Smooth muscle cell (in vitro differentiated cells): Measurements from ENCODE around the gene BBS1. TPM values are rescaled to one million over a fixed set of nuclear protein-coding genes. Genes with fewer than 3 reads are reported as not detected.

ENCODE experiments used
- DNase-seq: peaks from one replicate; lab custom pipeline; 2025; ENCODE audit not compliant: unreplicated experiment; lab: John Stamatoyannopoulos, UW
- H2AFZ ChIP-seq: fragments of 200-600 bp; sonication (generic); 2 replicates; pipeline ENCODE4 v1.6.0; 2016; ENCODE audit warnings: antibody characterized with exemption, low read depth, mild to moderate bottlenecking
- H3F3A ChIP-seq: fragments of 200-600 bp; sonication (generic); 2 replicates; pipeline ENCODE4 v1.6.0; 2017; ENCODE audit warnings: antibody characterized with exemption, low read depth
- H3K27ac ChIP-seq: fragments of 200-600 bp; sonication (generic); 2 replicates; pipeline ENCODE4 v1.5.1; 2016; ENCODE audit warnings: low read depth, mild to moderate bottlenecking
- H3K27me3 ChIP-seq: fragments of 200-600 bp; sonication (generic); 2 replicates; pipeline ENCODE4 v1.6.1; 2016; ENCODE audit warnings: low read depth, mild to moderate bottlenecking
- H3K36me3 ChIP-seq: fragments of 200-600 bp; sonication (generic); 2 replicates; pipeline ENCODE4 v1.5.1; 2016; ENCODE audit warnings: low read depth
- H3K4me1 ChIP-seq: fragments of 200-600 bp; sonication (generic); 2 replicates; pipeline ENCODE4 v1.5.1; 2016; ENCODE audit warnings: low read depth
- H3K4me2 ChIP-seq: fragments of 200-600 bp; sonication (generic); 2 replicates; pipeline ENCODE4 v1.6.0; 2016; ENCODE audit warnings: mild to moderate bottlenecking
- H3K4me3 ChIP-seq: fragments of 200-600 bp; sonication (generic); 2 replicates; pipeline ENCODE4 v1.5.1; 2016; ENCODE audit warnings: mild to moderate bottlenecking
- H3K79me2 ChIP-seq: fragments of 200-600 bp; sonication (generic); 2 replicates; pipeline ENCODE4 v1.6.0; 2016; ENCODE audit warnings: low read depth, mild to moderate bottlenecking
- H3K9ac ChIP-seq: fragments of 200-600 bp; sonication (generic); 2 replicates; pipeline ENCODE4 v1.6.0; 2016; ENCODE audit warnings: low read depth
- H3K9me3 ChIP-seq: fragments of 200-600 bp; sonication (generic); replicated peaks from 2 replicates; pipeline ENCODE4 v1.5.1; 2016; ENCODE audit warnings: low read depth
- H4K20me1 ChIP-seq: fragments of 200-600 bp; sonication (generic); 2 replicates; pipeline ENCODE4 v1.6.0; 2016; ENCODE audit warnings: low read depth
- WGBS: methylation state at CpG from one replicate; pipeline ENCODE4 v1.1.7; 2016; ENCODE audit warnings: low lambda C conversion rate; 5-methylcytosine and 5-hydroxymethylcytosine counted together
- polyA plus RNA-seq: library from polyadenylated mRNA; unstranded; fragments of >200 nt; fragmentation: Nextera tagmentation; extraction: Ambion mirVana; gene quantifications from 2 replicates; pipeline ENCODE4 v1.2.1, GENCODE V29; 2016
- total RNA-seq: library from RNA; depleted of rRNA; stranded (reverse); fragments of >200 nt; gene quantifications from 2 replicates; pipeline ENCODE4 v1.2.3, GENCODE V29; 2014
- TF ChIP-seq, protein P1 (sequence below): fragments of 200-600 bp; sonication (generic); IDR thresholded peaks from 2 replicates; pipeline ENCODE4 v1.5.1; 2017; ENCODE audit warnings: borderline replicate concordance, mild to moderate bottlenecking, antibody characterized with exemption; ENCODE audit not compliant: insufficient read depth, poor library complexity, severe bottlenecking

The BBS1 gene
- total and polyA plus RNA-seq, 2 experiments from 2014 or later: 13.0 to 30.1 TPM

DNA sequence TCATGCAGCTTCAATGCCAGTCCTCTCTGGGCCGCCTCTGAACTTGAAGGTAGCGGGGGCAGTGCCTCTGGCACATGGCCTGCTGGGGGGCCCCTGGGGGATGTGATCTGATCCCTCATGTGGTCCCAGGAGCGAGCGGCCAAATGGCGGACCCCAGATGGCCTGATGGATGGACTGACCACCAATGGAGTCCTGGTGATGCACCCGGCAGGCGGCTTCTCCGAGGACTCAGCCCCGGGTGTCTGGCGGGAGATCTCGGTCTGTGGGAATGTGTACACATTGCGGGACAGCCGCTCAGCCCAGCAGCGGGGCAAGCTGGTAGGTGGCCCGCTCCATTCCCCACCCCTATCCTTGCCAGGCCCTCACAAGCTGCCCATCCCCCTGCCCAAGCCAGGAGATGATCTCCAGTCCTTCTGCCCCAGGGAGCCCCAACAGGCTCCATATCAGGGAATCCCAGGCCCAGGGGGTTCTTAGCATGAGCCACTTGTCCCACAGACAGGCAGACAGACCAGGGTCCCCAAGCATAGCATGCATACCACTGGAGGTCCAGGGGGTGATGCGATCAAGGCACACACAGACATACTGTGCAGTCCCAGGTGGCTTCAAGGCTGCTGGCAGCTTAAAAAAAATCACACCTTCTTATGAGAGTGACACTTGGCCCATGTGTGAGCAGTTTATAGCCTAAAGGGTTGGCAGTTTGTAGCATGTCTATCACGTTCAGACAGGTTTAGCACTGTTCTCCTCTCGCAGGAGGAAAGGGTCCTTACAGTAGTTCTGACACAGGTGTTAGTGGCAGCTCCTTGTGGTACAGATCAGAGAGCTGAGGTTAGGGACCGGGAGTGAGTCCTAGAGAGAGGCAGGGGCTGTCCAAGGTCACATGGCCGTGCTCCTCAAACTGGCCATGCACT lies 36.6 kb upstream of the BBS1 start:
- 99% methylated on average over 20 of the region's 20 CpGs for WGBS
- TF ChIP-seq, protein P1, sequence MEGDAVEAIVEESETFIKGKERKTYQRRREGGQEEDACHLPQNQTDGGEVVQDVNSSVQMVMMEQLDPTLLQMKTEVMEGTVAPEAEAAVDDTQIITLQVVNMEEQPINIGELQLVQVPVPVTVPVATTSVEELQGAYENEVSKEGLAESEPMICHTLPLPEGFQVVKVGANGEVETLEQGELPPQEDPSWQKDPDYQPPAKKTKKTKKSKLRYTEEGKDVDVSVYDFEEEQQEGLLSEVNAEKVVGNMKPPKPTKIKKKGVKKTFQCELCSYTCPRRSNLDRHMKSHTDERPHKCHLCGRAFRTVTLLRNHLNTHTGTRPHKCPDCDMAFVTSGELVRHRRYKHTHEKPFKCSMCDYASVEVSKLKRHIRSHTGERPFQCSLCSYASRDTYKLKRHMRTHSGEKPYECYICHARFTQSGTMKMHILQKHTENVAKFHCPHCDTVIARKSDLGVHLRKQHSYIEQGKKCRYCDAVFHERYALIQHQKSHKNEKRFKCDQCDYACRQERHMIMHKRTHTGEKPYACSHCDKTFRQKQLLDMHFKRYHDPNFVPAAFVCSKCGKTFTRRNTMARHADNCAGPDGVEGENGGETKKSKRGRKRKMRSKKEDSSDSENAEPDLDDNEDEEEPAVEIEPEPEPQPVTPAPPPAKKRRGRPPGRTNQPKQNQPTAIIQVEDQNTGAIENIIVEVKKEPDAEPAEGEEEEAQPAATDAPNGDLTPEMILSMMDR: no peak
- no peak overlapping the region for H3K4me3 ChIP-seq
- no peaks in the 10 kb centered on the region for H3K4me1 ChIP-seq
- H3K27ac ChIP-seq: no peak overlapping the region
- H3F3A ChIP-seq: no peaks in the 10 kb centered on the region
- DNase-seq: no peak
- no peaks in the 10 kb centered on the region for H3K27me3 ChIP-seq
- no peaks in the 10 kb centered on the region for H3K9me3 ChIP-seq
- H4K20me1 ChIP-seq: no peaks in the 10 kb centered on the region
- H3K4me2 ChIP-seq: no peak overlapping the region
- no peak overlapping the region for H2AFZ ChIP-seq
- H3K36me3 ChIP-seq: no peaks in the 10 kb centered on the region
- H3K9ac ChIP-seq: no peak overlapping the region
- H3K79me2 ChIP-seq: peaks cover under 1% of the 10 kb centered on the region

DNA sequence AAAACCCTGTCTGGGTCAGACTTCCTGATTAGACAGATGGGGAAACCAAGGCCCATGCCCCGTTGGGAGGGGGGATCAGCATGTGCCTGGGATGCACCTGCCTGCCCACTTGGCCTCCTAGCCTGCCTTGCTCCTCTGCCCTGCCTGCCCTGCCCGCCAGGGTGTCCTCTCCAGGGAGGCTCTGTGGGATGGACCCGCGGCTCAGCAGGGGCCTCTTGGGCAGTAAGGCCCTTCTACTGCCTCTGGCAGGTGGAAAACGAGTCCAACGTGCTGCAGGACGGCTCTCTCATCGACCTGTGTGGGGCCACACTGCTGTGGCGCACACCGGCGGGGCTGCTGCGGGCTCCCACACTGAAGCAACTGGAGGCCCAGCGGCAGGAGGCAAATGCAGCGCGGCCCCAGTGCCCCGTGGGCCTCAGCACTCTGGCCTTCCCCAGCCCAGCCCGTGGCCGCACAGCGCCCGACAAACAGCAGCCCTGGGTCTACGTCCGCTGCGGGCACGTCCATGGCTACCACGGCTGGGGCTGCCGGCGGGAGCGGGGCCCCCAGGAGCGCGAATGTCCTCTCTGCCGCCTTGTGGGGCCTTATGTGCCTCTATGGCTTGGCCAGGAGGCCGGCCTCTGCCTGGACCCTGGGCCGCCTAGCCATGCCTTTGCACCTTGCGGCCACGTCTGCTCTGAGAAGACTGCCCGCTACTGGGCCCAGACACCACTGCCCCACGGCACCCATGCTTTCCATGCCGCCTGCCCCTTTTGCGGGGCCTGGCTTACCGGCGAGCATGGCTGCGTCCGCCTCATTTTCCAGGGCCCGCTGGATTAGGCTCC lies 34.9 kb upstream of the BBS1 start:
- Histone ChIP-seq H3K4me1 (no peaks in the 10 kb centered on the region), H3K27me3 (no peaks in the 10 kb centered on the region), H3K9ac (no peak overlapping the region), H3F3A (no peaks in the 10 kb centered on the region), H4K20me1 (no peaks in the 10 kb centered on the region), H2AFZ (no peak overlapping the region), H3K79me2 (peaks cover 4% of the 10 kb centered on the region), H3K4me2 (no peak overlapping the region), H3K27ac (no peak overlapping the region), H3K4me3 (no peak overlapping the region), H3K9me3 (no peaks in the 10 kb centered on the region), H3K36me3 (no peaks in the 10 kb centered on the region)
- 96% methylated on average over 43 of the region's 44 CpGs for WGBS
- no peak for DNase-seq
- TF ChIP-seq, protein P1: no peak

DNA sequence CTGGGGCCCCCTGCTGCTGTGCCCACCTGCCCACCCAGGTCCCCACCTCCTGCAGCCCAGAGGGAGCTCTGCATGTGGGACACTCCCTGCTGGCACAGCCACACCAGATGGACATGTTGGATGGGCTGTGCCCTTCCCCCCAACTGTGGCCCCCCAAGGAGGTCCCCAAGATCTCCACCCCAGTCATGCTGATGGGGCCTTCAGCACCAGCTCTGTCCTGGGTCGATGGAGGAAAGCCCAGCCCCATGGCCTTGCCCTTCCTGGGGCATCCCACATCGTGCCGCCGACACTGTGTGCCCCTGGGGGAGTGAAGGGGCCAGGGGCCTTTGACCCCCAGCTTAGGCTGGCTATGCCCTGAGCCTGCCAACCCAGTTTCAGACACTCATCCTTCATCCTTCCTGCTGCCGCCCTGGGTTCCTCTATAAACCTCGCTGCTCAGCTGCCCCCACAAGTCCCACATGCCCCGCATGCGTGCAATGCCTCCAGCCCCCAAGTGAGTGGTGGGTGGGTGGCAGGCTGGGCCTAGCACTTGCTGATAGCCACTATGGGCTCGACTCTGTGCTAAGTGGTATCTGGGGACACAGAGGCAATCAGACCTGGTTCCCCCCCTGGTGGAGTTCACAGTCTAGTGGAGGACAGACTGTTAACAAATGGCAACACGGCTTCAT lies 34.1 kb upstream of the BBS1 start:
- DNase-seq: no peak
- Histone ChIP-seq H3K9me3 (no peaks in the 10 kb centered on the region), H3K4me3 (no peak overlapping the region), H3K79me2 (peaks cover 4% of the 10 kb centered on the region), H3K27me3 (no peaks in the 10 kb centered on the region), H3K27ac (no peak overlapping the region), H3K36me3 (no peaks in the 10 kb centered on the region), H2AFZ (no peak overlapping the region), H3K4me1 (no peaks in the 10 kb centered on the region), H3K4me2 (no peak overlapping the region), H3K9ac (no peak overlapping the region), H3F3A (no peaks in the 10 kb centered on the region), H4K20me1 (no peaks in the 10 kb centered on the region)
- TF ChIP-seq, protein P1: no peak
- 96% methylated on average over 10 of the region's 10 CpGs for WGBS
